SIG-M5 (cell line): ENCODE data around the gene HOXA7.

Experiments
- DNase-seq: peaks from one replicate; lab custom pipeline; 2025; lab: John Stamatoyannopoulos, UW

HOXA7 gene

GRCh38 chr7:27156508-27156898, at the start of gene HOXA7:
Gene HOXA7, minus strand, starts transcription at chr7:27156675. Its CDS starts 130 bp downstream, at chr7:27156545.
- no peak for DNase-seq

GRCh38 chr7:27205325-27206280, 49.1 kb upstream of the HOXA7 start:
- DNase-seq = no peak

GRCh38 chr7:27204851-27205322, 48.4 kb upstream of the HOXA7 start:
- DNase-seq = no peak

GRCh38 chr7:27203964-27204594, 47.6 kb upstream of the HOXA7 start:
- DNase-seq = no peak

GRCh38 chr7:27203365-27203953, 47.0 kb upstream of the HOXA7 start:
- no peak for DNase-seq

GRCh38 chr7:27202862-27203134, 46.3 kb upstream of the HOXA7 start:
- no peak for DNase-seq

- DNase-seq = no peak
These were observed 45.8 kb upstream of the HOXA7 start for GRCh38 chr7:27202018-27202861.

- DNase-seq = no peak
These were observed 45.1 kb upstream of the HOXA7 start for GRCh38 chr7:27201580-27202017.

- DNase-seq = peak; percentile 5
These were observed 44.5 kb upstream of the HOXA7 start for GRCh38 chr7:27200761-27201579.

- no peak for DNase-seq
These were observed 43.6 kb upstream of the HOXA7 start, which contains the start of gene HOXA13 for GRCh38 chr7:27199849-27200760. Gene HOXA13, minus strand, starts transcription at chr7:27200091. Its CDS starts 14 bp downstream, at chr7:27200077.

- no peak for DNase-seq
These were observed 42.7 kb upstream of the HOXA7 start for GRCh38 chr7:27198871-27199801.

- no peak for DNase-seq
These were observed 41.8 kb upstream of the HOXA7 start for GRCh38 chr7:27198138-27198841.

- no peak for DNase-seq
These were observed 40.9 kb upstream of the HOXA7 start for GRCh38 chr7:27197137-27198042.

- peak; percentile 4 for DNase-seq
These were observed 39.9 kb upstream of the HOXA7 start for GRCh38 chr7:27196287-27196767.

- no peak for DNase-seq
These were observed 38.4 kb upstream of the HOXA7 start for GRCh38 chr7:27194686-27195379.

- DNase-seq = no peak
These were observed 37.5 kb upstream of the HOXA7 start for GRCh38 chr7:27194002-27194352.
